Central memory CD8-positive, alpha-beta T cell (primary cell): ENCODE results near the gene PRPSAP2.

Source experiments
- ATAC-seq: fragments of 150-1000 bp; cut with Tn5 transposase; replicated peaks from 2 replicates; pipeline ENCODE4 v1.10.0; 2022; ENCODE audit warnings: mild to moderate bottlenecking, moderate FRiP score, moderate number of reproducible peaks; ENCODE audit not compliant: poor library complexity, severe bottlenecking; ENCODE audit errors: extremely low read depth
- DNase-seq, 2 donors: peaks; one replicate each; pipeline ENCODE4 v3.0.0; 2021; ENCODE audit warnings: low spot score in 2 of 2
- H3K27ac Mint-ChIP-seq: one replicate; pipeline ENCODE4 v1.8.0; 2022; ENCODE audit warnings: low read depth, mild to moderate bottlenecking, moderate library complexity, mixed read lengths
- H3K27me3 Mint-ChIP-seq: one replicate; pipeline ENCODE4 v1.8.0; 2022; ENCODE audit warnings: mixed read lengths
- H3K36me3 Mint-ChIP-seq: one replicate; pipeline ENCODE4 v1.8.0; 2022; ENCODE audit warnings: mild to moderate bottlenecking, moderate library complexity, mixed read lengths; ENCODE audit not compliant: insufficient read depth
- H3K4me1 Mint-ChIP-seq: one replicate; pipeline ENCODE4 v1.8.0; 2022; ENCODE audit warnings: mixed read lengths
- H3K4me3 Mint-ChIP-seq: one replicate; pipeline ENCODE4 v1.8.0; 2022; ENCODE audit warnings: mild to moderate bottlenecking, moderate library complexity, mixed read lengths
- H3K9me3 Mint-ChIP-seq: one replicate; pipeline ENCODE4 v1.8.0; 2022; ENCODE audit warnings: mixed read lengths

PRPSAP2 gene

GRCh38 chr17:18932360-18933055 is 74.6 kb downstream of the PRPSAP2 start:
- no peak overlapping the region for H3K27ac Mint-ChIP-seq
- peak; percentile 54 for ATAC-seq

GRCh38 chr17:18933102-18934058 is 75.4 kb downstream of the PRPSAP2 start:
- no peaks in the 10 kb centered on the region for H3K27me3 Mint-ChIP-seq
- H3K36me3 Mint-ChIP-seq: peaks cover 24% of the 10 kb centered on the region
- H3K4me3 Mint-ChIP-seq: no peak overlapping the region
- no peaks in the 10 kb centered on the region for H3K9me3 Mint-ChIP-seq
- peaks cover 8% of the 10 kb centered on the region for H3K4me1 Mint-ChIP-seq
- H3K27ac Mint-ChIP-seq: no peak overlapping the region
- ATAC-seq: no peak
- DNase-seq: no peak

More at GRCh38 chr17:18932360-18933055, 74.6 kb downstream of the PRPSAP2 start:
- peaks cover 8% of the 10 kb centered on the region for H3K4me1 Mint-ChIP-seq
- no peaks in the 10 kb centered on the region for H3K9me3 Mint-ChIP-seq
- DNase-seq: no peak
- H3K4me3 Mint-ChIP-seq: no peak overlapping the region
- H3K27me3 Mint-ChIP-seq: no peaks in the 10 kb centered on the region
- peaks cover 24% of the 10 kb centered on the region for H3K36me3 Mint-ChIP-seq

GRCh38 chr17:18937981-18938691 is 80.2 kb downstream of the PRPSAP2 start:
- Mint-ChIP-seq H3K36me3 (no peaks in the 10 kb centered on the region), H3K9me3 (no peaks in the 10 kb centered on the region), H3K4me1 (peaks cover 1% of the 10 kb centered on the region), H3K27ac (no peak overlapping the region), H3K27me3 (peaks cover 23% of the 10 kb centered on the region), H3K4me3 (no peak overlapping the region)
- ATAC-seq: no peak
- no peak for DNase-seq

- no peak overlapping the region for H3K4me3 Mint-ChIP-seq
- DNase-seq (no peak), ATAC-seq (no peak)
- no peaks in the 10 kb centered on the region for H3K4me1 Mint-ChIP-seq
- no peaks in the 10 kb centered on the region for H3K36me3 Mint-ChIP-seq
- H3K9me3 Mint-ChIP-seq: no peaks in the 10 kb centered on the region
- H3K27ac Mint-ChIP-seq: peak overlapping the region; percentile 22
- H3K27me3 Mint-ChIP-seq: peaks cover 23% of the 10 kb centered on the region
These were observed 80.7 kb downstream of the PRPSAP2 start for GRCh38 chr17:18938692-18939023.

GRCh38 chr17:18944646-18945045 is 86.7 kb downstream of the PRPSAP2 start:
- Mint-ChIP-seq H3K4me3 (no peak overlapping the region), H3K27me3 (peaks cover 53% of the 10 kb centered on the region), H3K4me1 (no peaks in the 10 kb centered on the region), H3K27ac (no peak overlapping the region), H3K9me3 (no peaks in the 10 kb centered on the region), H3K36me3 (no peaks in the 10 kb centered on the region)
- no peak for DNase-seq
- no peak for ATAC-seq

GRCh38 chr17:18946536-18946935 is 88.6 kb downstream of the PRPSAP2 start:
- Mint-ChIP-seq H3K9me3 (no peaks in the 10 kb centered on the region), H3K27me3 (peaks cover 51% of the 10 kb centered on the region), H3K36me3 (no peaks in the 10 kb centered on the region), H3K4me1 (no peaks in the 10 kb centered on the region), H3K4me3 (no peak overlapping the region), H3K27ac (no peak overlapping the region)
- DNase-seq (no peak), ATAC-seq (no peak)

- no peaks in the 10 kb centered on the region for H3K4me1 Mint-ChIP-seq
- no peaks in the 10 kb centered on the region for H3K9me3 Mint-ChIP-seq
- peaks cover 44% of the 10 kb centered on the region for H3K27me3 Mint-ChIP-seq
- H3K27ac Mint-ChIP-seq: no peak overlapping the region
- DNase-seq (no peak), ATAC-seq (no peak)
- H3K36me3 Mint-ChIP-seq: no peaks in the 10 kb centered on the region
- H3K4me3 Mint-ChIP-seq: no peak overlapping the region
These were observed 89.9 kb downstream of the PRPSAP2 start for GRCh38 chr17:18947866-18948265.

GRCh38 chr17:18948476-18949006 is 90.6 kb downstream of the PRPSAP2 start:
- H3K4me1 Mint-ChIP-seq: no peaks in the 10 kb centered on the region
- no peak for DNase-seq
- H3K27me3 Mint-ChIP-seq: peaks cover 44% of the 10 kb centered on the region
- no peaks in the 10 kb centered on the region for H3K9me3 Mint-ChIP-seq
- H3K36me3 Mint-ChIP-seq: no peaks in the 10 kb centered on the region
- no peak overlapping the region for H3K4me3 Mint-ChIP-seq
- ATAC-seq: no peak
- H3K27ac Mint-ChIP-seq: no peak overlapping the region

GRCh38 chr17:18949566-18949965 is 91.6 kb downstream of the PRPSAP2 start:
- ATAC-seq (no peak), DNase-seq (no peak)
- Mint-ChIP-seq H3K27ac (no peak overlapping the region), H3K27me3 (peaks cover 36% of the 10 kb centered on the region), H3K4me3 (no peak overlapping the region), H3K9me3 (no peaks in the 10 kb centered on the region), H3K4me1 (peaks cover 6% of the 10 kb centered on the region), H3K36me3 (no peaks in the 10 kb centered on the region)

GRCh38 chr17:18950346-18950745 is 92.4 kb downstream of the PRPSAP2 start:
- H3K9me3 Mint-ChIP-seq: no peaks in the 10 kb centered on the region
- peaks cover 30% of the 10 kb centered on the region for H3K27me3 Mint-ChIP-seq
- H3K27ac Mint-ChIP-seq: no peak overlapping the region
- no peaks in the 10 kb centered on the region for H3K36me3 Mint-ChIP-seq
- no peak for ATAC-seq
- no peak overlapping the region for H3K4me3 Mint-ChIP-seq
- no peak for DNase-seq
- peaks cover 11% of the 10 kb centered on the region for H3K4me1 Mint-ChIP-seq

- Mint-ChIP-seq H3K4me1 (peaks cover 15% of the 10 kb centered on the region), H3K4me3 (no peak overlapping the region), H3K36me3 (no peaks in the 10 kb centered on the region), H3K27me3 (peaks cover 25% of the 10 kb centered on the region), H3K9me3 (no peaks in the 10 kb centered on the region), H3K27ac (no peak overlapping the region)
- no peak for ATAC-seq
- DNase-seq: no peak
These were observed 93.3 kb downstream of the PRPSAP2 start for GRCh38 chr17:18950944-18951905.
